GM12865 (cell line): ENCODE data around the gene GNMT.
"Not testable (repeated sequence)": the region's sequence is repeated elsewhere in the genome, so short reads cannot be mapped to it uniquely, and the experiment has no call there.

ENCODE experiments used
- DNase-seq: peaks from one replicate; pipeline ENCODE4 v3.0.0; 2010; ENCODE audit warnings: low read depth
- H3K4me3 ChIP-seq: 2 replicates; pipeline ENCODE4 v1.5.1; 2011; ENCODE audit warnings: mild to moderate bottlenecking, low read depth, low read length, control low read depth
- TF ChIP-seq, protein P1 (sequence below): IDR thresholded peaks from 2 replicates; pipeline ENCODE4 v1.5.1; 2011; ENCODE audit warnings: low read length, control low read depth, low read depth, inconsistent platforms; ENCODE audit not compliant: insufficient read depth; ENCODE audit errors: missing control alignments

Gene GNMT

DNA sequence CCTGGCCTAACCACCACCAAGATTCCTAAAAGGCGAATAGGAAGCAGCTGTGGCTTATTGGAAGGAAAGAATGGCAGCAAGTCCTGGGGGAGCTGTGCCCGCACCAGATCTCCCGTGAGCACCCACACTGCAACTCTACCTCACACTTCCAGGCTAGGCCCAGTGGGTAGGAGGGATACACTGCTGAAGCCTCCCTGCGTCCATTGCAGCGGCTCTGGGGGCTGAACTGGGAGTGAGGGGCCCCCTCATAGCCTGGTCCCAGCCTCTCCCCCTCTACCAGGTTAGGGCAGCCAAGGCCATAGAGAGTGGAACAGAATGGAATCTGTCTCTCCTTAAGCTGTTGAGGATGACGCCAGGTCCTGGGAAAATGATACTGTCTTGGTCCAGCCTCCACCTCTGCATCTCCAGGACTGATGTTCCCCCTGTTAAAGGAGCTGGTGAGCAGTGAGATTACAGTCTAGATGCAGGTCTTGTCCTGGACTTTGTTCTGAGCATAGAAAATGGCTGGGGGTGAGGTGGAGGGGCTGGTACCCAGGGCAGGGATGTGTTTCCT, 20.0 kb upstream of the GNMT start:
- DNase-seq, result no peak
- TF ChIP-seq, protein P1, sequence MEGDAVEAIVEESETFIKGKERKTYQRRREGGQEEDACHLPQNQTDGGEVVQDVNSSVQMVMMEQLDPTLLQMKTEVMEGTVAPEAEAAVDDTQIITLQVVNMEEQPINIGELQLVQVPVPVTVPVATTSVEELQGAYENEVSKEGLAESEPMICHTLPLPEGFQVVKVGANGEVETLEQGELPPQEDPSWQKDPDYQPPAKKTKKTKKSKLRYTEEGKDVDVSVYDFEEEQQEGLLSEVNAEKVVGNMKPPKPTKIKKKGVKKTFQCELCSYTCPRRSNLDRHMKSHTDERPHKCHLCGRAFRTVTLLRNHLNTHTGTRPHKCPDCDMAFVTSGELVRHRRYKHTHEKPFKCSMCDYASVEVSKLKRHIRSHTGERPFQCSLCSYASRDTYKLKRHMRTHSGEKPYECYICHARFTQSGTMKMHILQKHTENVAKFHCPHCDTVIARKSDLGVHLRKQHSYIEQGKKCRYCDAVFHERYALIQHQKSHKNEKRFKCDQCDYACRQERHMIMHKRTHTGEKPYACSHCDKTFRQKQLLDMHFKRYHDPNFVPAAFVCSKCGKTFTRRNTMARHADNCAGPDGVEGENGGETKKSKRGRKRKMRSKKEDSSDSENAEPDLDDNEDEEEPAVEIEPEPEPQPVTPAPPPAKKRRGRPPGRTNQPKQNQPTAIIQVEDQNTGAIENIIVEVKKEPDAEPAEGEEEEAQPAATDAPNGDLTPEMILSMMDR, result no peak

DNA sequence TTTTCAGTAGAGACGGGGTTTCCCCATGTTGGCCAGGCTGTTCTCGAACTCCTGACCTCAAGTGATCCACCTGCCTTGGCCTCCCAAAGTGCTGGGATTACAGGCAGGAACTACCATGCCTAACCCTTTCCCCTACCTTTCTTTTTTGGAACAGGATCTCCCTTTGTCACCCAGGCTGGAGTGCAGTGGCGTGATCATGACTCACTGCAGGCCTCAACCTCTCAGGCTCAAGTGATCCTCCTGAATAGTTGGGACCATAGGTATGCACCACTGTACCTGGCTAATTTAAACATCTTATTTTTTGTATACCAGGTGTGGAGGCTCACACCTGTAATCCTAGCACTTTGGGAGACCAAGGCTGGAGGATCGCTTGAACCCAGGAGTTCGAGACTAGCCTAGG, 19.2 kb upstream of the GNMT start:
- not testable (repeated sequence) for H3K4me3 ChIP-seq, DNase-seq

More for the DNA sequence above, 20.0 kb upstream of the GNMT start:
- H3K4me3 ChIP-seq, result no peak overlapping the region

DNA sequence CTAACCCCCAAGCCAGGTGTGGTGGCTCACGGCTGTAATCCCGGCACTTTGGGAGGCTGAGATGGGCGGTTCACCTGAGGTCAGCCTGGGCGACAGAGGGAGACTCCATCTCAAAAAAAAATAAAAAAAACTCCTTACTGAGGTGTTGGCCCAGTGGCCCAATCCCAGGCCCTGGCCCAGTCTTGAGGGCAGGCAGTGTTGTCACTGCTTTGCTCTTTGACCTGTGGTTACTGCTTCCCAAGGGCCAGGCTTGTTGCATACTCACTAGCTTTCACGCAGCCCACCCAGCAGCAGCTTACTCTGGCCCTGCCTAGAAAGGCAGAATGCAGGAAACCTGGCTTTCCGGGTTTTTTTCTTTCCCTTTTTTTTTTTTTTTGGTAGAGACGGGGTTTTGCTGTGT, 18.1 kb upstream of the GNMT start:
- DNase-seq, result no peak

DNA sequence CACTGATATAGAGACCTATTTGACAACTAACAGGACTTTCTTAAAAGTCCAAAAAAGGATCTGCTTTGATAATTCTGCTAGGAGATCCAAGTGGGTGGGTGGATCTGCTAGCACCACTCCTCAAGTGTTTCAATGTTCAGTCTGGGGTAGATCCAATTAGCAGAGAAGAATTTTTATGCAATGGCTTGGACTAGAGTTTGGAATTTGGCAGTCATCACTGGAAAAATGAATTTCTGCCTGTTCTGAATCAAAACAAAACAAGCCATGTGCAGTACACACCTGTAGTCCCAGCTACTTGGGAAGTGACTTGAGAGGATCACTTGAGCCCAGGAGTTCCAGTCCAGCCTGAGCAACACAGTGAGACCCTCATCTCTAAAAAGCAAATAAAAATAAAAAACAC, 12.6 kb upstream of the GNMT start:
- no peak for DNase-seq
- TF ChIP-seq, protein P1, result no peak
- H3K4me3 ChIP-seq, result no peak overlapping the region

More for the DNA sequence above, 18.1 kb upstream of the GNMT start:
- H3K4me3 ChIP-seq, result no peak overlapping the region
- TF ChIP-seq, protein P1, result no peak

DNA sequence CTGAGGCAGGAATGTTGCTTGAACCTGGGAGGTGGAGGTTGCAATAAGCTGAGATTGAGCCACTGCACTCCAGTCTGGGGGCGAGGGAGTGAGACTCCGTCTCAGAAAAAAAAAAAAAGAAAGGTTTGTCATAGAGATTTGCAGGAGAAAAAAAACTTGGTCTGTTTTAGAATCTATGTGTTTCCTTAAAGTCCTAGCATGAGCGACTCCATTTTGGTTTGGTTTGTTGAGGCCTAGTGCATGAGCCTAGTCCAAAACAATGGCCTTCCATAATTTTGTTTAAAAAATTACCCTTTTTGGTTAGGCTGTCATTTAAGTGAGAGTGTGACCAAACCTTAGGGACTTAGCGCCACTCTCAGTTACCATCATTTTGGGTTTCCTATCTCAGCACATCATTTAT, 8.2 kb upstream of the GNMT start:
- TF ChIP-seq, protein P1, result no peak

DNA sequence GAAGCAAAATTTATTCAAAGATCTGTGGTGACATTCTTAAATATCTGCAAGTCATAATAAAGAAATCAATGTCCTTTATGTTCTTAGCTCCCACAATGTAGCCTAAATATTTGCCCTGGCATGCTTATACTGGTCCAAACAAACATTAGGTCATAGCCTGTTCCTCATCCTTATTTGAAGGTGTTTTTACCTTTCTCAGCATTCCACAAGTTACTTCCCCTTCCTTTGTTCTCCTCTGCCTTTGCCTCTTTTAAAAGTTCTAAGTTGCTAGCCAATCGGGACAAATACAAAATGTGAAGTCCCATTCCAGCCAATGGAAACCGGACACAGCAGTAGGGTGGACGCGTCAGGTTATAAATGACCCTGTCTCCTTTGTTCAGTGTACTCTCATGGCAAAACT, 6.1 kb upstream of the GNMT start:
- not testable (repeated sequence) for H3K4me3 ChIP-seq, DNase-seq

More for the DNA sequence above, 8.2 kb upstream of the GNMT start:
- no peak overlapping the region for H3K4me3 ChIP-seq
- no peak for DNase-seq

DNA sequence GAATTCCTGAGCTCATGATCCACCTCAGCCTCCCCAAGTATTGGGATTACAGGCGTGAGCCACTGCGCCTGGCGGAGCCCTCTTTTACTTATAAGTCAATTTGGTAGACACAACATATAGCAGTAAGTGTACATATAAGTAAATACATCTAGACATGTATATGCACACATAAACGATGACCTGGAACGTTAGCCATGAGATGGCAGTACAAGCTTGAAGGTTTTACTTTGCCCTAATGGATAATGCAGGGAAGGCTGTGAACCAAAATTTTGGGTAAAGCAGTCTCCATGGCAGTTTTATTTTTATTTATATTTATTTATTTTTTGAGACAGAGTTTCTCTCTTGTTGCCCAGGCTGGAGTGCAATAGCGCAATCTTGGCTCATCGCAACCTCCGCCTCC, 2.4 kb upstream of the GNMT start:
- no peak for DNase-seq
- H3K4me3 ChIP-seq, result no peak overlapping the region
- TF ChIP-seq, protein P1, result no peak

DNA sequence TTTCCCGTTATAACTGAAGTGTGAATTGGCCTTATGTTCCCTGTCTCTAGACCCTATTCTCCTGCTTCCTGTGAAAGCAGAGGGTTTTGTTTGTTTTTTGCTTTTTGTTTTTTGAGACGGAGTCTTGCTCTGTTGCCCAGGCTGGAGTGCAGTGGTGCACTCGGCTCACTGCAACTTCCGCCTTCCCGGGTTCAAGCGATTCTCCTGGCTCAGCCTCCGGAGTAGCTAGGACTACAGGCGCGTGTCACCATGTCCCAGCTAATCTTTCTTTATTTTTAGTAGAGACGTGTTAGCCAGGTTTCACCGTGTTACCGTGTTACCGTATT, 674 bp upstream of the GNMT start:
- H3K4me3 ChIP-seq, result no peak overlapping the region
- DNase-seq, result no peak
- TF ChIP-seq, protein P1, result no peak
